Naive thymus-derived CD4-positive, alpha-beta T cell (primary cell): ENCODE data around the gene NR6A1. TPM values are rescaled to one million over a fixed set of nuclear protein-coding genes. Genes with fewer than 3 reads are reported as not detected.

ENCODE experiments used
- ATAC-seq: fragments of 150-1000 bp; cut with Tn5 transposase; 2 replicates; pipeline ENCODE4 v1.10.0; 2021; ENCODE audit warnings: mild to moderate bottlenecking, moderate library complexity
- CTCF ChIA-PET: fragments of 350-600 bp; sonication (Branson Sonifier 250); formaldehyde crosslinking; loops from one replicate; lab custom pipeline; 2021; ENCODE audit warnings: antibody characterized with exemption; lab: Charles Lee
- POLR2A ChIA-PET: fragments of 350-600 bp; sonication (Branson Sonifier 250); formaldehyde crosslinking; loops from one replicate; lab custom pipeline; 2021; ENCODE audit warnings: antibody characterized with exemption, inconsistent platforms; lab: Charles Lee
- DNase-seq, 9 donors: peaks; one replicate each; pipeline versions ENCODE4 v3.0.0 to v3.0.0-alpha.2; 2020 to 2022; ENCODE audit warnings: mixed read lengths in 1 of 9
- H3K27ac ChIP-seq: one replicate; pipeline ENCODE4 v1.7.0; 2013; ENCODE audit warnings: mild to moderate bottlenecking, low read depth, low read length, moderate library complexity
- H3K27me3 ChIP-seq, 2 donors: one replicate each; pipeline ENCODE4 v1.7.0; 2013; ENCODE audit warnings: low read length in 2 of 2, mild to moderate bottlenecking in 2 of 2, moderate library complexity in 2 of 2; ENCODE audit not compliant: control insufficient read depth in 2 of 2, insufficient read depth in 2 of 2
- H3K36me3 ChIP-seq, 3 experiments: 1 replicate in 2 of 3; 2 replicates in 1 of 3; pipeline ENCODE4 v1.7.0; 2013; ENCODE audit warnings: low read length in 3 of 3, mild to moderate bottlenecking in 3 of 3, moderate library complexity in 1 of 3; ENCODE audit not compliant: insufficient read depth in 3 of 3, control insufficient read depth in 2 of 3
- H3K4me1 ChIP-seq, 2 donors: one replicate each; pipeline ENCODE4 v1.7.0; 2013; ENCODE audit warnings: low read length in 2 of 2, mild to moderate bottlenecking in 2 of 2, moderate library complexity in 1 of 2; ENCODE audit not compliant: control insufficient read depth in 2 of 2, insufficient read depth in 2 of 2
- H3K4me3 ChIP-seq: 2 replicates; pipeline ENCODE4 v1.7.0; 2013; ENCODE audit warnings: mild to moderate bottlenecking, low read length
- H3K9me3 ChIP-seq, 3 experiments: 1 replicate in 2 of 3; 2 replicates in 1 of 3; pipeline ENCODE4 v1.7.0; 2013; ENCODE audit warnings: low read length in 3 of 3; ENCODE audit not compliant: control insufficient read depth in 2 of 3
- H3K27ac Mint-ChIP-seq, 9 donors: one replicate each; pipeline ENCODE4 v1.8.0; 2020 to 2022; ENCODE audit warnings: mixed read lengths in 9 of 9, mild to moderate bottlenecking in 8 of 9, moderate library complexity in 5 of 9, inconsistent platforms in 2 of 9
- H3K27me3 Mint-ChIP-seq, 5 donors: one replicate each; pipeline ENCODE4 v1.8.0; 2021 to 2022; ENCODE audit warnings: mixed read lengths in 5 of 5, mild to moderate bottlenecking in 1 of 5
- H3K36me3 Mint-ChIP-seq, 5 donors: one replicate each; pipeline ENCODE4 v1.8.0; 2020 to 2022; ENCODE audit warnings: mixed read lengths in 5 of 5, mild to moderate bottlenecking in 3 of 5, inconsistent platforms in 1 of 5
- H3K4me1 Mint-ChIP-seq, 7 donors: one replicate each; pipeline ENCODE4 v1.8.0; 2020 to 2022; ENCODE audit warnings: mixed read lengths in 7 of 7, mild to moderate bottlenecking in 3 of 7, inconsistent platforms in 1 of 7
- H3K4me3 Mint-ChIP-seq, 10 donors: one replicate each; pipeline ENCODE4 v1.8.0; 2020 to 2022; ENCODE audit warnings: mild to moderate bottlenecking in 10 of 10, mixed read lengths in 10 of 10, moderate library complexity in 6 of 10, inconsistent platforms in 2 of 10
- H3K9me3 Mint-ChIP-seq, 11 donors: one replicate each; pipeline ENCODE4 v1.8.0; 2020 to 2022; ENCODE audit warnings: mixed read lengths in 11 of 11, mild to moderate bottlenecking in 4 of 11, inconsistent platforms in 1 of 11, moderate library complexity in 1 of 11
- intact Hi-C, 2 donors: fragments of 100-400 bp; cut with micrococcal nuclease; formaldehyde crosslinking; loops; one replicate each; pipeline ENCODE4 v1.15.1; 2023
- polyA plus RNA-seq, 2 donors: library from polyadenylated mRNA; unstranded; fragments of 300-500 nt; fragmentation: Illumina TruSeq; gene quantifications; one replicate each; pipeline ENCODE4 v1.2.3, GENCODE V29; 2021
- total RNA-seq, 6 experiments: library from RNA in 5 of 6; stranded (reverse) in 5 of 6; gene quantifications; 1 replicate in 5 of 6; 2 replicates in 1 of 6; pipeline ENCODE4 v1.2.3 and lab custom pipeline; 2021 to 2026

The NR6A1 gene
- total and polyA plus RNA-seq, 7 experiments from 2014 or later: 0.21 to 0.78 (median 0.51) TPM; not detected in 4

- Histone ChIP-seq H3K4me1 (peaks cover 0 to 6% of the 10 kb centered on the region in 2 donors), H3K27ac (no peak overlapping the region), H3K36me3 (no peaks in the 10 kb centered on the region), H3K4me3 (no peak overlapping the region), H3K27me3 (no peaks in the 10 kb centered on the region), H3K9me3 (no peaks in the 10 kb centered on the region)
- H3K9me3 Mint-ChIP-seq: no peaks in the 10 kb centered on the region
- peak overlapping the region in 1 of 9 donors; percentile 1 for H3K27ac Mint-ChIP-seq
- CTCF ChIA-PET: interaction anchor here (0.6 kb wide), 1 partner anchor 83 kb away, joined by 4 read pairs; no protein-coding TSS in a partner anchor
- peaks cover 23 to 55% (median 33%) of the 10 kb centered on the region in 7 donors for H3K4me1 Mint-ChIP-seq
- no peak for DNase-seq
- H3K4me3 Mint-ChIP-seq: peak overlapping the region in 1 of 10 donors; percentile 25
- intact Hi-C loops: no loop called here
- peaks cover 0 to 5% (median 0%) of the 10 kb centered on the region in 5 donors for H3K36me3 Mint-ChIP-seq
- H3K27me3 Mint-ChIP-seq: peaks cover 0 to 21% (median 0%) of the 10 kb centered on the region in 5 donors
- POLR2A ChIA-PET: interaction anchor here (0.9 kb wide), 1 partner anchor 16 kb away, joined by 3 read pairs; no protein-coding TSS in a partner anchor
- ATAC-seq: no peak
Observed at GRCh38 chr9:124662561-124662960, 108.5 kb downstream of the NR6A1 start.

DNA sequence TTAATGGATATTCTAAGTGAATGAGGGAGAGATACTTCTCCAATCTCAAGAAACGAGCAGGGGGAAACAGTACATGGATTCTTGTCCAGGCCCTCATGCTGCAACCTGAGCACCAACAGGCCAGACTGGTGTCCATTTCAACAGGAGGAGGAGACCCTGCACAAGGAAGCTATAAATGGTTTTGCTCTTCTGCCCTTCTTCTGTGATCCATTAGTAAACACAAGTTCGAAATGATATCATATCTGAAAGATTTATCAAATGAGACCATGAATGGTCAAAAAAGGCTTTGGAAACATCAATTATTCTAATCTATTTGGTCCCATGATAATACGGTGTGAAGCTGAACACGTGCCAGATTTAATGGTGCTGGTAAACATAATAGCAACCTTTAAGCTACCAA, 109.8 kb downstream of the NR6A1 start:
- ATAC-seq: no peak
- Mint-ChIP-seq H3K36me3 (peaks cover 0 to 5% (median 0%) of the 10 kb centered on the region in 5 donors), H3K27ac (peak overlapping the region in 1 of 9 donors; percentile 69), H3K4me3 (peak overlapping the region; percentile 20 to 73 (median 50)), H3K4me1 (peaks cover 23 to 68% (median 35%) of the 10 kb centered on the region in 7 donors), H3K9me3 (no peaks in the 10 kb centered on the region), H3K27me3 (peaks cover 0 to 21% (median 0%) of the 10 kb centered on the region in 5 donors)
- Histone ChIP-seq H3K27me3 (no peaks in the 10 kb centered on the region), H3K27ac (no peak overlapping the region), H3K4me3 (no peak overlapping the region), H3K9me3 (no peaks in the 10 kb centered on the region), H3K36me3 (no peaks in the 10 kb centered on the region), H3K4me1 (peaks cover 0 to 6% of the 10 kb centered on the region in 2 donors)
- ChIA-PET POLR2A (interaction anchor here (0.6 kb wide), 1 partner anchor 16 kb away, joined by 3 read pairs; no protein-coding TSS in a partner anchor), CTCF (no interaction called here)
- intact Hi-C loops: no loop called here
- no peak for DNase-seq

DNA sequence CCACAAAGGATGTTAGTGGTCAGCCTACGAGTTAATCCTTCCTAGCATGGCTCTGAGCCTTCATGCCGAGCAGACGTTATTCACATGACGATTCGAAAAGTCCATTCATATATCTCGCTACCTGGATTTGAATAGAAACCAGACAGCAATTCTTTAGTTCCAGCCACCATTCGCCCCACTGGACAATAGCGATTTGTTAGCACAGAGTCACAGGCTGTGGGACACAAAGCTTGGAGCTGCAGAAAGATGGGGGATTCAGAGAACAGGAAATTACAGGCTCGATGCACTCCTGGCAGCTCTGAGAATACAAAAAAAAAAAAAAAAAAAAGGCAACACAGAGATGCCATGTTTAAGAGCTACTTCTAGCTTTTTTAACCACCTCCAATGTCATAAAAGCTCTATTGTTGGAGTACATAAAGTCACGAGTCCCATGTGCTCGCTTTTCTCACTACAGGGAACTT, 110.7 kb downstream of the NR6A1 start:
- H3K27ac Mint-ChIP-seq: peak overlapping the region in 8 of 9 donors; percentile 67 to 94 (median 84)
- Histone ChIP-seq H3K27me3 (no peaks in the 10 kb centered on the region), H3K4me1 (peaks cover 0 to 6% of the 10 kb centered on the region in 2 donors), H3K27ac (peak overlapping the region; percentile 61), H3K36me3 (no peaks in the 10 kb centered on the region), H3K4me3 (peak overlapping the region; percentile 71), H3K9me3 (no peaks in the 10 kb centered on the region)
- peak overlapping the region; percentile 87 to 98 (median 94) for H3K4me3 Mint-ChIP-seq
- DNase-seq: peak in 5 of 9 donors; percentile 4 to 14 (median 9)
- peaks cover 0 to 3% (median 0%) of the 10 kb centered on the region in 11 donors for H3K9me3 Mint-ChIP-seq
- H3K4me1 Mint-ChIP-seq: peaks cover 23 to 67% (median 35%) of the 10 kb centered on the region in 7 donors
- intact Hi-C loops: no loop called here
- CTCF ChIA-PET: interaction anchor here (1.1 to 1.7 kb wide), 2 partner anchors 28 to 43 kb away, joined by 3 to 9 read pairs; no protein-coding TSS in a partner anchor
- POLR2A ChIA-PET: interaction anchor here (0.6 kb wide), 1 partner anchor 581 kb away, joined by 3 read pairs; no protein-coding TSS in a partner anchor
- no peak for ATAC-seq
- peaks cover 0 to 5% (median 0%) of the 10 kb centered on the region in 5 donors for H3K36me3 Mint-ChIP-seq
- H3K27me3 Mint-ChIP-seq: peaks cover 0 to 21% (median 0%) of the 10 kb centered on the region in 5 donors

GRCh38 chr9:124659099-124659659, 111.9 kb downstream of the NR6A1 start:
- Mint-ChIP-seq H3K9me3 (peaks cover 0 to 3% (median 0%) of the 10 kb centered on the region in 11 donors), H3K27ac (peak overlapping the region; percentile 38 to 98 (median 88)), H3K4me1 (peaks cover 23 to 64% (median 35%) of the 10 kb centered on the region in 7 donors), H3K27me3 (peaks cover 0 to 18% (median 0%) of the 10 kb centered on the region in 5 donors), H3K4me3 (peak overlapping the region; percentile 87 to 98 (median 94)), H3K36me3 (peaks cover 0 to 2% (median 0%) of the 10 kb centered on the region in 5 donors)
- ATAC-seq (peak; percentile 67), DNase-seq (peak in 8 of 9 donors; percentile 4 to 40 (median 28))
- Histone ChIP-seq H3K27me3 (no peaks in the 10 kb centered on the region), H3K4me1 (peaks cover 0 to 6% of the 10 kb centered on the region in 2 donors), H3K9me3 (no peaks in the 10 kb centered on the region), H3K4me3 (peak overlapping the region; percentile 71), H3K36me3 (no peaks in the 10 kb centered on the region), H3K27ac (peak overlapping the region; percentile 61)
- ChIA-PET CTCF (interaction anchor here (1.7 kb wide), 1 partner anchor 42 kb away, joined by 9 read pairs; no protein-coding TSS in a partner anchor), POLR2A (interaction anchor here (0.6 to 1.2 kb wide), 2 partner anchors 74 to 582 kb away, joined by 3 read pairs; partner anchors contain the start of gene HSPA5)
- intact Hi-C loops: loop anchor here in 1 of 2 donors (1.0 to 5.0 kb wide), 3 partner anchors 42 to 208 kb away; no protein-coding TSS in a partner anchor

GRCh38 chr9:124658165-124659017, 112.7 kb downstream of the NR6A1 start:
- H3K27me3 Mint-ChIP-seq: peaks cover 0 to 18% (median 0%) of the 10 kb centered on the region in 5 donors
- intact Hi-C loops: loop anchor here in 1 of 2 donors (1.0 to 5.0 kb wide), 5 partner anchors 42 to 243 kb away; partner anchors contain the start of genes NR6A1 and PSMB7
- H3K4me3 ChIP-seq: peak overlapping the region; percentile 71
- peak overlapping the region in 8 of 9 donors; percentile 85 to 98 (median 89) for H3K27ac Mint-ChIP-seq
- peak; percentile 84 for ATAC-seq
- H3K9me3 Mint-ChIP-seq: peaks cover 0 to 3% (median 0%) of the 10 kb centered on the region in 11 donors
- POLR2A ChIA-PET: interaction anchor here (0.6 to 1.2 kb wide), 3 partner anchors 205 to 1041 kb away, joined by 3 to 5 read pairs (median 5); partner anchors contain the start of gene HSPA5
- DNase-seq: peak in 7 of 9 donors; percentile 21 to 44 (median 34)
- no peaks in the 10 kb centered on the region for H3K9me3 ChIP-seq
- CTCF ChIA-PET: interaction anchor here (1.1 to 1.7 kb wide), 2 partner anchors 22 to 41 kb away, joined by 4 to 9 read pairs; no protein-coding TSS in a partner anchor
- peak overlapping the region; percentile 87 to 98 (median 94) for H3K4me3 Mint-ChIP-seq
- H3K27me3 ChIP-seq: no peaks in the 10 kb centered on the region
- no peaks in the 10 kb centered on the region for H3K36me3 Mint-ChIP-seq
- H3K36me3 ChIP-seq: no peaks in the 10 kb centered on the region
- H3K4me1 Mint-ChIP-seq: peaks cover 23 to 61% (median 35%) of the 10 kb centered on the region in 7 donors
- peaks cover 0 to 6% of the 10 kb centered on the region in 2 donors for H3K4me1 ChIP-seq
- H3K27ac ChIP-seq: peak overlapping the region; percentile 61
